Kidney (tissue), 14 donors: ENCODE data around the gene VRK1. TPM values are rescaled to one million over a fixed set of nuclear protein-coding genes. Genes with fewer than 3 reads are reported as not detected.

ENCODE experiments used
- DNase-seq, 5 donors: peaks; one replicate each; pipeline ENCODE4 v3.0.0-alpha.2; 2013 to 2020
- FAIRE-seq: peaks from 2 replicates; lab custom pipeline; 2012; peaks lifted over from hg19 to GRCh38; lab: Jason Lieb, UNC
- H3K27ac ChIP-seq, 2 donors: one replicate each; pipeline ENCODE4 v1.7.0; 2013; ENCODE audit warnings: low read depth in 2 of 2, low read length in 2 of 2, inconsistent platforms in 1 of 2
- H3K27me3 ChIP-seq: one replicate; pipeline ENCODE4 v1.7.1; 2013; ENCODE audit warnings: low read length, inconsistent platforms; ENCODE audit not compliant: control insufficient read depth, insufficient read depth
- H3K36me3 ChIP-seq, 3 donors: one replicate each; pipeline versions ENCODE4 v1.7.0 to v1.7.1; 2013; ENCODE audit warnings: low read length in 3 of 3, control low read depth in 1 of 3, inconsistent platforms in 1 of 3; ENCODE audit not compliant: insufficient read depth in 3 of 3, control insufficient read depth in 2 of 3
- H3K4me1 ChIP-seq, 3 donors: one replicate each; pipeline versions ENCODE4 v1.7.0 to v1.7.1; 2013; ENCODE audit warnings: low read length in 3 of 3, inconsistent platforms in 1 of 3, low read depth in 1 of 3; ENCODE audit not compliant: control insufficient read depth in 2 of 3, insufficient read depth in 2 of 3
- H3K4me3 ChIP-seq, 3 donors: one replicate each; pipeline versions ENCODE4 v1.7.0 to v1.8.1; 2013; ENCODE audit warnings: low read length in 3 of 3, control low read depth in 1 of 3, inconsistent platforms in 1 of 3
- H3K9ac ChIP-seq, 3 donors: one replicate each; pipeline versions ENCODE4 v1.7.0 to v1.7.1; 2013; ENCODE audit warnings: low read length in 3 of 3, control low read depth in 1 of 3, inconsistent platforms in 1 of 3
- H3K9me3 ChIP-seq, 3 donors: one replicate each; pipeline versions ENCODE4 v1.7.0 to v1.7.1; 2013; ENCODE audit warnings: low read length in 3 of 3, control low read depth in 1 of 3, inconsistent platforms in 1 of 3; ENCODE audit not compliant: control insufficient read depth in 2 of 3, insufficient read depth in 1 of 3
- intact Hi-C: fragments of 100-400 bp; cut with DNase I; formaldehyde crosslinking; loops from one replicate; pipeline ENCODE4 v1.11.1; 2022
- polyA plus RNA-seq: library from polyadenylated mRNA; stranded (reverse); fragments of 350-450 nt; fragmentation: Illumina TruSeq; extraction: RNeasy Lipid Tissue Mini Kit (QIAGEN cat#74804); gene quantifications from one replicate; pipeline ENCODE4 v1.2.3, GENCODE V29; 2014; ENCODE audit warnings: low read depth, low replicate concordance; ENCODE audit not compliant: insufficient read depth
- total RNA-seq: library from RNA; stranded (reverse); fragmentation: NEBNext Ultra II Directional; extraction: Animal tissue kit (Norgen Biotek cat#: 25700); gene quantifications from one replicate; pipeline ENCODE4 v1.2.1, GENCODE V29; 2021
- TF ChIP-seq, protein P1 (sequence below): IDR thresholded peaks from 3 replicates; pipeline ENCODE4 v1.5.1; 2012; ENCODE audit warnings: mild to moderate bottlenecking, moderate library complexity, borderline replicate concordance; ENCODE audit not compliant: insufficient read depth; ENCODE audit errors: extremely low read depth
- donor health status: control.
- donor health status: control.
- donor health status: control.
- donor health status: control.
- donor health status: control.
- donor health status: DM: yes; HTN: yes; CAD: no.
- donor health status: Normal renal cell carcinoma (clear cell type).

VRK1 gene
- total and polyA plus RNA-seq, 2 donors from 2014 or later, result 6.6 to 15.8 TPM

DNA sequence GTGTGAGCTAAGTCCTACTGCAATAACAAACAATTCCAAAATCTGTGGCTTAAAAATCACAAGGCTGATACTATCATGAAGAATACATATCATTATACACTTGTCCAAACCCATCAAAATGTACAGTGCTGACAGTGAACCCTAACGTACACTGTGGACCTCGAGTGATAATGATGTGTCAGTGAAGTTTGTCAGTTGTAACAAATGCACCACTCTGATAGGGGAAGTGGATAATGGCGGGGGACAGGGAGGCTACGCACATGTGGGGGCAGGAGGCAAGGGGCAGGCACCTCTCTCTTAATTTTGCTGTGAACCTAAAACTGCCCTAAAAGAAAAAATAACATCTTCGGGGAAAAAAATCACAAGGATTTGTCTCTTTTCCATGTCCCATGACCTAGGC lies 100.0 kb downstream of the VRK1 start:
- FAIRE-seq (no peak), DNase-seq (no peak)
- Histone ChIP-seq H3K4me3 (no peak overlapping the region), H3K27ac (no peak overlapping the region), H3K9ac (no peak overlapping the region), H3K4me1 (no peaks in the 10 kb centered on the region), H3K27me3 (no peaks in the 10 kb centered on the region), H3K36me3 (no peaks in the 10 kb centered on the region), H3K9me3 (no peaks in the 10 kb centered on the region)
- TF ChIP-seq, protein P1, sequence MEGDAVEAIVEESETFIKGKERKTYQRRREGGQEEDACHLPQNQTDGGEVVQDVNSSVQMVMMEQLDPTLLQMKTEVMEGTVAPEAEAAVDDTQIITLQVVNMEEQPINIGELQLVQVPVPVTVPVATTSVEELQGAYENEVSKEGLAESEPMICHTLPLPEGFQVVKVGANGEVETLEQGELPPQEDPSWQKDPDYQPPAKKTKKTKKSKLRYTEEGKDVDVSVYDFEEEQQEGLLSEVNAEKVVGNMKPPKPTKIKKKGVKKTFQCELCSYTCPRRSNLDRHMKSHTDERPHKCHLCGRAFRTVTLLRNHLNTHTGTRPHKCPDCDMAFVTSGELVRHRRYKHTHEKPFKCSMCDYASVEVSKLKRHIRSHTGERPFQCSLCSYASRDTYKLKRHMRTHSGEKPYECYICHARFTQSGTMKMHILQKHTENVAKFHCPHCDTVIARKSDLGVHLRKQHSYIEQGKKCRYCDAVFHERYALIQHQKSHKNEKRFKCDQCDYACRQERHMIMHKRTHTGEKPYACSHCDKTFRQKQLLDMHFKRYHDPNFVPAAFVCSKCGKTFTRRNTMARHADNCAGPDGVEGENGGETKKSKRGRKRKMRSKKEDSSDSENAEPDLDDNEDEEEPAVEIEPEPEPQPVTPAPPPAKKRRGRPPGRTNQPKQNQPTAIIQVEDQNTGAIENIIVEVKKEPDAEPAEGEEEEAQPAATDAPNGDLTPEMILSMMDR, result no peak
- intact Hi-C loops, result no loop called here

DNA sequence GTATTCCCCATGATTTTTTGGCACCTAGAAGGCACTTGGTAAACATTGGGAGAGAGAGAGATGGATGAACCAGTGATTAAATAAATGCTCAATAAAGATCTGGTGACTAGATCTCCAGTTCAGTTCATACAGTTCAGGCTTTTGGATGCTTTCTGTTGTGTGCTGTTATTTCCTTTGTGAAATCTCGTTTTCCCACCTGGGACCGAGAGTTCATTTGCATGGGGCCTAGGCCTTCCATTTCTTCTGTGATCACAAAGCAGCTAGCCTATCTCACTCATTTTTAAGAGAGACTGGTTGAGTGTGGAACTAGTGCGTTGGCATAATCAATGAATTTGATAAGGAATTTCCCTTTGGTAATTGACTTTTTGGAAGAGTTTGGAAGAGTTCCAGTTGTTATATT lies 104.0 kb downstream of the VRK1 start:
- no peaks in the 10 kb centered on the region for H3K36me3 ChIP-seq
- no peaks in the 10 kb centered on the region for H3K4me1 ChIP-seq
- H3K4me3 ChIP-seq, result no peak overlapping the region
- TF ChIP-seq, protein P1, result no peak
- H3K27me3 ChIP-seq, result no peaks in the 10 kb centered on the region
- no peak overlapping the region for H3K27ac ChIP-seq
- FAIRE-seq, result no peak
- no peaks in the 10 kb centered on the region for H3K9me3 ChIP-seq
- no peak for DNase-seq
- intact Hi-C loops, result no loop called here
- no peak overlapping the region for H3K9ac ChIP-seq

DNA sequence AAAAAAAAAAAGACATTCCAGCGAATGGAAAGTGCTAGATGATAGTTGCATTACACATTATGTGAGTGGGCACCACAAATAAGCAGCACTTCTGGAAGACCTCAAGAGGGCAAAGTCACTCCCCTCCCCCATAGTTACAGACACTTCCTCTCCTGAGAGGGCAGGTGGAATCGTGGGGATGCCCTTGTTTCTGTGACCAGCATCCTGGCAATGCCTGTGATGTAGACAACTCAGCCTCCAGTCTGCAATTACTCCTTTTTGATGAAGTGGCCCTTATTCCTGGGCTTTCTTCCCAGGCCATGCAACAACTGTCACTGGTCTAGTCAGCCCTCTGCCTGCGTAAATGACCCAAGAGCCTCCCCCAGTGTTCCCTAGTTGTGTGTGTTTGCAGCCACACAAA lies 104.8 kb downstream of the VRK1 start:
- Histone ChIP-seq H3K4me3 (no peak overlapping the region), H3K36me3 (no peaks in the 10 kb centered on the region), H3K9ac (no peak overlapping the region), H3K4me1 (no peaks in the 10 kb centered on the region), H3K27me3 (no peaks in the 10 kb centered on the region), H3K9me3 (no peaks in the 10 kb centered on the region), H3K27ac (no peak overlapping the region)
- DNase-seq (no peak), FAIRE-seq (no peak)
- TF ChIP-seq, protein P1, result no peak
- intact Hi-C loops, result no loop called here

DNA sequence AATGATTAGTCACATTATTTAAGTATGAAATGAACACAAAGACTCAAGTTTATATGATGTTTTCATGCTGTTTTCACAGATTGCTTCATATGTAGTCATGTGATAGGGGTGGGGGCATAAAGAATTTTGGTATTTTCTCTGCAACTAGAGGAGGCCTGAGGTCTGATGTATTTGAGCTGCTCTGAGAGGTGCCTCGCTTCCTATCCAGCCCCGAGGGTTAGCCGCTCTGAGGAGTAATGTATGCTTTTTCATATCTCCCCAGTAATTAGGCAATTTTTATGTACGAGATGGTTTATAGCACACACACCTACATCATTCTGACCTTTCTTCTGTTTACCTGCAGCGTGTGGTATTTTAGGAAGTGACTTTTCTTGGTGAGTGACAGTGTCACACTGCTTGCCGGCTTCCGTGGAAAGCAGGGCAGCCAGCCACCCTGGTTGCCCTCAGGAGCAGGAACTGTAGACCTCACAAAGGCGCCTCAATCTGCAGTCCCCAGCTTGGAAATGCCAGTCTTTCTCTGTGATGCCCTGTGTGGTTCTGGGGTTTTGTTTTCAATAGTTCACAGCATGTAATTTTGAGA lies 106.4 kb downstream of the VRK1 start:
- TF ChIP-seq, protein P1, result no peak
- Histone ChIP-seq H3K36me3 (no peaks in the 10 kb centered on the region), H3K9me3 (no peaks in the 10 kb centered on the region), H3K4me1 (no peaks in the 10 kb centered on the region), H3K4me3 (no peak overlapping the region), H3K27me3 (no peaks in the 10 kb centered on the region), H3K27ac (no peak overlapping the region), H3K9ac (no peak overlapping the region)
- DNase-seq (no peak), FAIRE-seq (no peak)
- intact Hi-C loops, result no loop called here
